ENCODE measurements around the gene GJA9.
"Not testable (repeated sequence)": the region's sequence is repeated elsewhere in the genome, so short reads cannot be mapped to it uniquely, and the experiment has no call there.

GJA9 gene

DNA sequence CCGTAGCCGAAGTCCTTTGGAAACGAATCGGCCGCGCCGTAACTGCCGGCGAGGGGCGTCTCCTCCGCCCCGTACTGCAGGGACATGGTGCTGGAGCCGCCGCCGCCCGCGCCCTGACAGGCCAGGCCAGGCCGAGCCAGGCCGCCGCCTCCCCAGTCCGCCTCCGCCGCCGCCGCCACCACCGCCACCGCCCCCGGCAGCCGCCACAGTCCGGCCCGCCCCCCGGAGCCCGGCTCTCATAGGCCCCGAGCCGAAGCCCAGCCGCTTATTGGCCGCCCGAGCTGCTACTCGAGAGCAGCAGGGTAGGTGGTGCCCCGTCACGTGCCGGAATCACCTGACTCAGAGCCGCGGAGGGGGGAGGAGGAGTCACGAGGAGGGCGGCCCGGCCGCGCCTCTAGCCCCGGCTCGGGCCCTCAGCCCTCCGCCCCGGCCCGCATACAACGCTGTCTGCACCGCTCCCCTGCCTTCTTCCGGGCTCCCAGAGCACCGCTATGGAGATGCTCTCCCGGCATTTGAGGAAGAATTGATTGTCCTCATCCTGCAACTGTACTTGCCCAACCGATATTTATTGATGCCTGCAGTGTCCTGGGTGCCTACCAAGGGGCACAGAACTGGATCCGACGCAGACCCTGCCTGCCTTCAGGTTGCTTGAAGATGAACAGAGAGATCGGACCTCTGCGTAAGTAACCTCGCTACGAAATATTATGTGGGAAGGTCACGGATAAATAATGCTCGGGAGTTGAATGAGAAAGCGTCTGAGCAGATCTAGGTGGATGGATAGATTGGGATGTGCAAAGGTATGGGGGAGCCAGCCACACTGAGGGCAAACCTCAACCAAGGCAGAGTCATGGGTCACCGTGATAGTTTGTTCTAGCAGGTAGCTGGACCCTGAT is 21.6 kb downstream of the GJA9 start, which contains the start of gene RRAGC:
Gene RRAGC (minus strand): TSS at position 212 of the 893 bp plus-strand sequence. CDS start 126 bp downstream, at position 86.
- peaks cover 9 to 82% (median 75%) of the 10 kb centered on the region in 5 donors for H3K4me1 ChIP-seq (ENCODE audit: control insufficient read depth in 5 of 5, insufficient read depth in 5 of 5, low read length in 5 of 5)
- H3K9me3 ChIP-seq (ENCODE audit: control insufficient read depth in 5 of 5, low read length in 5 of 5), result no peaks in the 10 kb centered on the region
- peak within 1 kb of the TSS; percentile 98 for H3K27ac ChIP-seq (ENCODE audit: low read depth, low read length)
- peak within 1 kb of the TSS; percentile 93 to 100 (median 98) for H3K9ac ChIP-seq (ENCODE audit: low read length in 5 of 5)
- H3K36me3 ChIP-seq (ENCODE audit: control insufficient read depth in 5 of 5, insufficient read depth in 5 of 5, low read length in 5 of 5), result peaks cover 8 to 21% (median 13%) of the 10 kb centered on the region in 5 donors
- H3K27me3 ChIP-seq (ENCODE audit: control insufficient read depth in 5 of 5, insufficient read depth in 4 of 5, low read length in 5 of 5), result no peaks in the 10 kb centered on the region
- H3K4me3 ChIP-seq (ENCODE audit: low read depth in 1 of 5, low read length in 5 of 5), result peak within 1 kb of the TSS; percentile 84 to 100 (median 94)

DNA sequence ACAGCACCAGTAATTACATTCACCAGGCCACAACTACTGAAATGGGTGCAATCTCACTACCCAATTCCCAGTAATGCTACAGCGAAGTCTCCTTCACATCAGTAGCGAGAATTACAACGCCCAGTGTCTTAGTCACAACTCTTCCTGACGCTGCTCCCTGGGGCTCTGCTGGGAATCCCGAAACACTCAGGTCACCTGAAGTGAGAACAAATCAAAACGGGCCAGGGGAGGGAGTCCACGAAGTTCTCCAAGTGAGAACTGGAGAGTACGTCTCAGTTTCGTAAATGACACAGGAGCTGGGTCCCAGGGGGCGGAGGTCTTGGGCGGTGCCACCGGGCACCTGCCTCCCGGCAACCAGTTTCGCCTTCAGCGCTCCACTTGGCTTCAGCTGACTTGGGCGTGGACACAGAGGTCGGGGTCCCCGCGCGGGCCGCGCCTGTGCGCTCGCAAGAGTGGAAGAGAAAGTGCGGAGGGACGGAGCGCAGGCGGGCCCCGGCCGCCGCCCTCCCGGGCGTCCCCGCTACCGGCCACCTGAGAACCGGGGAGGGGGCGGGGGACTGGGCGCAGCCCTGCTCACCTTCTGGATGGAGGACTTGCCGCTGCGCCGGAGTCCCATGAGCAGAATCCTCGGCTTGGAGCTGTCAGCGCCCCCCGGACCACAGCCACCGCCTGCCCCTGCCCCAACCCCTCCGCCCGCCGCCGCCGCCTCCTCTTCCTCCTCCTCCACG is 22.4 kb downstream of the GJA9 start:
- Histone ChIP-seq H3K9me3 (ENCODE audit: control insufficient read depth in 5 of 5, low read length in 5 of 5) (no peaks in the 10 kb centered on the region), H3K9ac (ENCODE audit: low read length in 5 of 5) (peak overlapping the region; percentile 21 to 100 (median 96)), H3K4me1 (ENCODE audit: control insufficient read depth in 5 of 5, insufficient read depth in 5 of 5, low read length in 5 of 5) (peaks cover 9 to 83% (median 75%) of the 10 kb centered on the region in 5 donors), H3K27ac (ENCODE audit: low read depth, low read length) (peak overlapping the region; percentile 98), H3K36me3 (ENCODE audit: control insufficient read depth in 5 of 5, insufficient read depth in 5 of 5, low read length in 5 of 5) (peaks cover 8 to 23% (median 15%) of the 10 kb centered on the region in 5 donors), H3K4me3 (ENCODE audit: low read depth in 1 of 5, low read length in 5 of 5) (peak overlapping the region; percentile 81 to 92 (median 85)), H3K27me3 (ENCODE audit: control insufficient read depth in 5 of 5, insufficient read depth in 4 of 5, low read length in 5 of 5) (no peaks in the 10 kb centered on the region)

DNA sequence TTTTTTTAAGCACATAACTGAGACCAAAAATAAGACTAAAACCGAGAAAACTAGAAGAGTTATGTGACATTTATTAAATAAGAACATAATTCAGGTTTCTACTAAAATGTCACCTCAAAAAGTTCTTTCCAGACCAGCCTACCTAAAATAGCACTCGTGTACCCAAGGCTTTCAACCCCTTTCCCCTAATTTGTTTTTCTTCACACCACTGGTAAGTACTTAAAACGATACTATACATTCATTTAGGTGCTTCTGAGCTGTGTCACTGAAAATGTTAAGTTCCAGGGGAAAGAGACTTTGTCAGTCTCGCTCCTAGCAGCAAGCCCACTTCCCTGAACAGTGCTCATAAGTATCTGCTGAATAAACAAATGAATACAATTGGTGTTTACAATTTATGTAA is 28.6 kb downstream of the GJA9 start:
- H3K4me3 ChIP-seq (ENCODE audit: low read depth in 1 of 5, low read length in 5 of 5), result no peak overlapping the region
- H3K9ac ChIP-seq (ENCODE audit: low read length in 5 of 5), result no peak overlapping the region
- peaks cover 2 to 63% (median 33%) of the 10 kb centered on the region in 5 donors for H3K4me1 ChIP-seq (ENCODE audit: control insufficient read depth in 5 of 5, insufficient read depth in 5 of 5, low read length in 5 of 5)
- peaks cover 29 to 54% (median 37%) of the 10 kb centered on the region in 5 donors for H3K36me3 ChIP-seq (ENCODE audit: control insufficient read depth in 5 of 5, insufficient read depth in 5 of 5, low read length in 5 of 5)
- H3K9me3 ChIP-seq (ENCODE audit: control insufficient read depth in 5 of 5, low read length in 5 of 5), result no peaks in the 10 kb centered on the region
- no peaks in the 10 kb centered on the region for H3K27me3 ChIP-seq (ENCODE audit: control insufficient read depth in 5 of 5, insufficient read depth in 4 of 5, low read length in 5 of 5)
- H3K27ac ChIP-seq (ENCODE audit: low read depth, low read length), result peak overlapping the region; percentile 6

DNA sequence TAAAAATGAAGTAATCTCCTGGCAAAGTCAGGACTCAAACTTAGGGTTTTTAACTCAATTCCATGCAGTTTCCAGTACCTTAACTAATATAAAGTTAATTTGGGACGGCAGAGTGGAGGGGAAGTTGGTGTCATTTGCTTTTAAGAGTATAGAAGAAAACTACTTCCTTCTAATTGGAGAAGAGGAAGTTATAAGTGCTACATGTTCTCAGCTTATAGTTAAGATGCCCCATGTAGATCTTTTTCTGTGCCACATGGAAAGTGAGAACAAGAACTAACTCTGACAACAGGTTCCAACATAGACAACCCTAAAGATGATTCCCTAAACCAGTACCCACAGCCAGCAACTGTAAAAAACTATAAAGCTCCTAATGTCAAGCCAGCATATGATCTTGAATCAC is 33.3 kb downstream of the GJA9 start:
- Histone ChIP-seq H3K4me1 (ENCODE audit: control insufficient read depth in 5 of 5, insufficient read depth in 5 of 5, low read length in 5 of 5) (peaks cover 0 to 30% (median 7%) of the 10 kb centered on the region in 5 donors), H3K4me3 (ENCODE audit: low read depth in 1 of 5, low read length in 5 of 5) (no peak overlapping the region), H3K9me3 (ENCODE audit: control insufficient read depth in 5 of 5, low read length in 5 of 5) (no peaks in the 10 kb centered on the region), H3K9ac (ENCODE audit: low read length in 5 of 5) (no peak overlapping the region), H3K36me3 (ENCODE audit: control insufficient read depth in 5 of 5, insufficient read depth in 5 of 5, low read length in 5 of 5) (peaks cover 43 to 75% (median 50%) of the 10 kb centered on the region in 5 donors), H3K27me3 (ENCODE audit: control insufficient read depth in 5 of 5, insufficient read depth in 4 of 5, low read length in 5 of 5) (no peaks in the 10 kb centered on the region), H3K27ac (ENCODE audit: low read depth, low read length) (no peak overlapping the region)

DNA sequence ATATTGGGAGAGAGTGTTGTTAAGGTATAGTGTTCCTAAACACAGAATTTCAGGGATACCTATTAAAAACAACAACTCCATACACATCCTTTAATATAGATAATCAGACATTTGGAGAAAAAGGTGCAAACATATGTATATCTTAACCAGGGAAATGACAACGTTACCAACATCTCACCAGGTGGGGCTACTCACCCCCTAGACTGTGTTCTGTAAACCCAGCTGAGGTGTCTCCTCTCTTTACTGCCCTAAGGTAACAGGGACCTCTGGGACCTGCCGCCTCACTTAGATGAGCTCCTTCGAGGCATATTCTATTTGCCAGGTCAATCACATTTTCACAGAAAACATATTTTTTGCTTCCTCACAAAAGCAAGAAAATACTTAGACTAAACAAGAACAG is 35.2 kb downstream of the GJA9 start:
- Histone ChIP-seq H3K27ac (ENCODE audit: low read depth, low read length) (no peak overlapping the region), H3K9ac (ENCODE audit: low read length in 5 of 5) (no peak overlapping the region), H3K9me3 (ENCODE audit: control insufficient read depth in 5 of 5, low read length in 5 of 5) (no peaks in the 10 kb centered on the region), H3K4me1 (ENCODE audit: control insufficient read depth in 5 of 5, insufficient read depth in 5 of 5, low read length in 5 of 5) (peaks cover 0 to 20% (median 4%) of the 10 kb centered on the region in 5 donors), H3K4me3 (ENCODE audit: low read depth in 1 of 5, low read length in 5 of 5) (no peak overlapping the region), H3K27me3 (ENCODE audit: control insufficient read depth in 5 of 5, insufficient read depth in 4 of 5, low read length in 5 of 5) (no peaks in the 10 kb centered on the region), H3K36me3 (ENCODE audit: control insufficient read depth in 5 of 5, insufficient read depth in 5 of 5, low read length in 5 of 5) (peaks cover 41 to 70% (median 47%) of the 10 kb centered on the region in 5 donors)

DNA sequence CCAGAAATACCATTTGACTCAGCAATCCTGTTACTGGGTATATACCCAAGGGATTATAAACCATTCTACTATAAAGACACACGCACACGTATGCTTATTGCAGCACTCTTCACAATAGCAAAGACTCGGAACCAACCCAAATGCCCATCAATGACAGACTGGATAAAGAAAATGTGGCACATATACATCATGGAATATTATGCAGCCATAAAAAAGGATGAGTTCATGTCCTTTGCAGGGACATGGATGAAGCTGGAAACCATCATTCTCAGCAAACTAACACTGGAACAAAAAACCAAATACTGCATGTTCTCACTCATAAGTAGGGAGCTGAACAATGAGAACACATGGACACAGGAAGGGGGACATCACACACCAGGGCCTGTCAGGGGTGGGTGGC is 36.3 kb downstream of the GJA9 start:
- not testable (repeated sequence) for H3K9ac ChIP-seq (ENCODE audit: low read length in 5 of 5); H3K27ac ChIP-seq (ENCODE audit: low read depth, low read length); H3K4me3 ChIP-seq (ENCODE audit: low read depth in 1 of 5, low read length in 5 of 5); H3K27me3 ChIP-seq (ENCODE audit: control insufficient read depth in 5 of 5, insufficient read depth in 4 of 5, low read length in 5 of 5); H3K9me3 ChIP-seq (ENCODE audit: control insufficient read depth in 5 of 5, low read length in 5 of 5)
- H3K4me1 ChIP-seq (ENCODE audit: control insufficient read depth in 5 of 5, insufficient read depth in 5 of 5, low read length in 5 of 5), result peaks cover 2 to 20% (median 9%) of the 10 kb centered on the region in 5 donors
- peaks cover 41 to 63% (median 48%) of the 10 kb centered on the region in 5 donors for H3K36me3 ChIP-seq (ENCODE audit: control insufficient read depth in 5 of 5, insufficient read depth in 5 of 5, low read length in 5 of 5)

DNA sequence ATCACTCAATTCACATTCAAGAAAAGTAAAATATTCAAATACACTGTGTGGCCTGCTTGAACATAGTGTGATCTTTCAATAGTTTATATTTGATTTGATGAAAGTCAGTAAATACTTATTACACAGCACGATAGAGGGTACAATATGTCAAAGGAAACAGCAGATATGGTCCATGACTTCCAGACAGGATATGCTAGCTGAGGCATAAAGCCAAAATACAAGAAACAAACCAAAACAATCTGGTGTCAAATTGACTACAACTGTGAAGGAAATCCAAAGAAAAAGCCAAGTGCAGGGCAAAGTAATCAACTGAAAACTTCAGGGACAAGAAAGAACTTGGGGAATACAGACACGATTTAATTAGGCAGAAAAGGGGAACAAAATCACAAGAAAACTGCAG is 41.1 kb downstream of the GJA9 start:
- peaks cover 34 to 55% (median 48%) of the 10 kb centered on the region in 5 donors for H3K36me3 ChIP-seq (ENCODE audit: control insufficient read depth in 5 of 5, insufficient read depth in 5 of 5, low read length in 5 of 5)
- no peaks in the 10 kb centered on the region for H3K9me3 ChIP-seq (ENCODE audit: control insufficient read depth in 5 of 5, low read length in 5 of 5)
- H3K4me1 ChIP-seq (ENCODE audit: control insufficient read depth in 5 of 5, insufficient read depth in 5 of 5, low read length in 5 of 5), result peaks cover 5 to 34% (median 23%) of the 10 kb centered on the region in 5 donors
- H3K4me3 ChIP-seq (ENCODE audit: low read depth in 1 of 5, low read length in 5 of 5), result no peak overlapping the region
- no peaks in the 10 kb centered on the region for H3K27me3 ChIP-seq (ENCODE audit: control insufficient read depth in 5 of 5, insufficient read depth in 4 of 5, low read length in 5 of 5)
- H3K27ac ChIP-seq (ENCODE audit: low read depth, low read length), result no peak overlapping the region
- peak overlapping the region in 1 of 5 donors; percentile 11 for H3K9ac ChIP-seq (ENCODE audit: low read length in 5 of 5)

DNA sequence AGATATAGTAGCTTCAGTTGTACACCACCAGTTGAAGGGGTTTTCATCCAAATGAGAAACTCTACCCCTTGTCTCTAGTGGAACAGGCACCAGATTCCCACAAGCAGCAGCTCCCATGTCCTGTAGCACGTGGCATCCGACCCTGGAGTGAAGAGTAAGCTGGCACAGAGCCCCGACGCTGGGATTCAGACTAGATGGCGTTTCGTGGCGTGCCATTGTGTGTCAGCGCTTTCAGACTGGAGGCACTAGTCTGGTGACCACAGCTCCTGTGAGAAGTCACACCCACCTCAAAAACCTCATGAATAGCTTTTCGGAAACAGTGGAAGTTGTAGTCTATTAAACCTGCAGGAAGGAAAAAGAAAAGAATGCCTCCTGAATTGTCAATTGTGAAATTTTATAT is 42.0 kb downstream of the GJA9 start:
- H3K36me3 ChIP-seq (ENCODE audit: control insufficient read depth in 5 of 5, insufficient read depth in 5 of 5, low read length in 5 of 5), result peaks cover 33 to 46% (median 39%) of the 10 kb centered on the region in 5 donors
- no peak overlapping the region for H3K4me3 ChIP-seq (ENCODE audit: low read depth in 1 of 5, low read length in 5 of 5)

DNA sequence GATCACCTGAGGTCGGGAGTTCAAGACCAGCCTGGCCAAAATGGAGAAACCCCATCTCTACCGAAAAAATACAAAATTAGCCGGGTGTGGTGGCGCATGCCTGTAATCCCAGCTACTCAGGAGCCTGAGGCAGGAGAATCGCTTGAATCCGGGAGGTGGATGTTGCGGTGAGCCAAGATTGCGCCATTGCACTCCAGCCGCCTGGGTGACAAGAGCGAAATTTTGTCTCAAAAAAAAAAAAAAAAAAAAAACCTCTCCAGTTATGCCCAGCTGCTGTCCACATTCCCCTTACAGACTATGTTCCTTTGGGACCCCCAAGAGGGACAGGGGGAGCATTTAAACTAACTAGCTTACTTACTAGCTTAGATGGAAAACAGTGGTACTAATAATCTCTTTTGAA is 45.1 kb downstream of the GJA9 start:
- not testable (repeated sequence) for H3K4me3 ChIP-seq (ENCODE audit: low read depth in 1 of 5, low read length in 5 of 5); H3K27ac ChIP-seq (ENCODE audit: low read depth, low read length); H3K9ac ChIP-seq (ENCODE audit: low read length in 5 of 5); H3K27me3 ChIP-seq (ENCODE audit: control insufficient read depth in 5 of 5, insufficient read depth in 4 of 5, low read length in 5 of 5); H3K9me3 ChIP-seq (ENCODE audit: control insufficient read depth in 5 of 5, low read length in 5 of 5)
- H3K36me3 ChIP-seq (ENCODE audit: control insufficient read depth in 5 of 5, insufficient read depth in 5 of 5, low read length in 5 of 5), result peaks cover 21 to 28% (median 22%) of the 10 kb centered on the region in 5 donors
- peaks cover 5 to 30% (median 23%) of the 10 kb centered on the region in 5 donors for H3K4me1 ChIP-seq (ENCODE audit: control insufficient read depth in 5 of 5, insufficient read depth in 5 of 5, low read length in 5 of 5)

More for the DNA sequence above, 42.0 kb downstream of the GJA9 start:
- Histone ChIP-seq H3K27me3 (ENCODE audit: control insufficient read depth in 5 of 5, insufficient read depth in 4 of 5, low read length in 5 of 5) (no peaks in the 10 kb centered on the region), H3K27ac (ENCODE audit: low read depth, low read length) (no peak overlapping the region), H3K9me3 (ENCODE audit: control insufficient read depth in 5 of 5, low read length in 5 of 5) (no peaks in the 10 kb centered on the region), H3K9ac (ENCODE audit: low read length in 5 of 5) (peak overlapping the region in 1 of 5 donors; percentile 55), H3K4me1 (ENCODE audit: control insufficient read depth in 5 of 5, insufficient read depth in 5 of 5, low read length in 5 of 5) (peaks cover 5 to 34% (median 23%) of the 10 kb centered on the region in 5 donors)
